HepG2 (cell line): ENCODE data around the gene WNK4. TPM values are rescaled to one million over a fixed set of nuclear protein-coding genes. Genes with fewer than 3 reads are reported as not detected.

ENCODE experiments used
- AFF4 ChIP-seq: sonication (generic); formaldehyde crosslinking; IDR thresholded peaks from 2 replicates; pipeline ENCODE4 v1.4.0; 2020; ENCODE audit warnings: missing genetic modification reagents
- ATF7-NPFF ChIP-seq: sonication (generic); formaldehyde crosslinking; IDR thresholded peaks from 2 replicates; pipeline ENCODE4 v1.8.1; 2023; ENCODE audit warnings: mild to moderate bottlenecking, low read depth, missing genetic modification reagents, moderate library complexity
- BCL6 ChIP-seq: IDR thresholded peaks from 2 replicates; pipeline ENCODE4 v1.6.1; 2016; ENCODE audit warnings: missing genetic modification reagents, missing compliant biosample characterization
- CERS6 ChIP-seq: sonication (generic); formaldehyde crosslinking; IDR thresholded peaks from 2 replicates; pipeline ENCODE4 v1.5.0; 2020; ENCODE audit warnings: missing genetic modification reagents
- HNRNPH1 ChIP-seq: fragments of 200-400 bp; formaldehyde crosslinking; optimal IDR thresholded peaks from 2 replicates; pipeline ENCODE3; 2017; ENCODE audit warnings: mild to moderate bottlenecking, low read depth, low read length
- JUN ChIP-seq: sonication (generic); formaldehyde crosslinking; IDR thresholded peaks from 2 replicates; pipeline ENCODE4 v1.4.0; 2020; ENCODE audit warnings: mild to moderate bottlenecking, missing genetic modification reagents
- MYNN ChIP-seq: sonication (generic); formaldehyde crosslinking; IDR thresholded peaks from 2 replicates; pipeline ENCODE4 v1.4.0; 2020; ENCODE audit warnings: mild to moderate bottlenecking, low read depth, missing genetic modification reagents
- NFIB ChIP-seq: sonication (generic); formaldehyde crosslinking; IDR thresholded peaks from 2 replicates; pipeline ENCODE4 v1.9.0; 2021; ENCODE audit warnings: missing genetic modification reagents, mild to moderate bottlenecking, borderline replicate concordance
- NR2C2 ChIP-seq: sonication (generic); formaldehyde crosslinking; IDR thresholded peaks from 2 replicates; pipeline ENCODE4 v1.4.0; 2020; ENCODE audit warnings: missing genetic modification reagents, mild to moderate bottlenecking, moderate library complexity, borderline replicate concordance
- SMYD3 ChIP-seq: sonication (generic); formaldehyde crosslinking; IDR thresholded peaks from 2 replicates; pipeline ENCODE4 v1.8.1; 2023; ENCODE audit warnings: mild to moderate bottlenecking, missing genetic modification reagents
- SOX13 ChIP-seq, 3 experiments: fragments of 450-650 bp in 1 of 3; sonication (generic) in 1 of 3; formaldehyde crosslinking in 1 of 3; IDR thresholded peaks in 2 of 3; conservative IDR thresholded peaks in 1 of 3; 2 replicates each; pipeline versions ENCODE4 v1.5.0 to v1.6.1; 2016 to 2020; ENCODE audit warnings: antibody characterized with exemption in 1 of 3, mild to moderate bottlenecking in 1 of 3, missing compliant biosample characterization in 1 of 3, missing genetic modification reagents in 1 of 3, moderate library complexity in 1 of 3
- SUZ12 ChIP-seq: fragments of 150-350 bp; IDR thresholded peaks from 2 replicates; pipeline ENCODE4 v1.6.1; 2014; ENCODE audit warnings: low read depth, low read length
- TBX3 ChIP-seq: fragments of 450-650 bp; IDR thresholded peaks from 2 replicates; pipeline ENCODE4 v1.6.1; 2017; ENCODE audit warnings: antibody characterized with exemption, mild to moderate bottlenecking, inconsistent platforms, borderline replicate concordance
- ZNF788 ChIP-seq: sonication (generic); formaldehyde crosslinking; IDR thresholded peaks from 2 replicates; pipeline ENCODE4 v1.5.0; 2020; ENCODE audit warnings: mild to moderate bottlenecking, missing genetic modification reagents, borderline replicate concordance
- ZNF850 ChIP-seq: sonication (generic); formaldehyde crosslinking; conservative IDR thresholded peaks from 2 replicates; pipeline ENCODE4 v1.9.0; 2021; ENCODE audit warnings: mild to moderate bottlenecking, missing genetic modification reagents
- ZSCAN12 ChIP-seq: sonication (generic); formaldehyde crosslinking; IDR thresholded peaks from 2 replicates; pipeline ENCODE4 v1.9.0; 2021; ENCODE audit warnings: mild to moderate bottlenecking, missing genetic modification reagents
- polyA plus RNA-seq, 8 experiments: library from polyadenylated mRNA; depleted of rRNA in 3 of 8; stranded (reverse) in 7 of 8; unstranded in 1 of 8; fragments of >200 nt; fragmentation: Illumina TruSeq in 4 of 8; extraction: Trizol in 4 of 8; gene quantifications; 2 replicates each; pipeline versions ENCODE4 v1.2.1 to v1.2.3, GENCODE V29; 2011 to 2016; ENCODE audit warnings: low read depth in 4 of 8, missing spikeins in 1 of 8, mixed read lengths in 1 of 8; ENCODE audit not compliant: insufficient read depth in 1 of 8
- total RNA-seq, 5 experiments: library from RNA; depleted of rRNA; stranded (reverse); fragments of >200 nt; fragmentation: Illumina TruSeq; extraction: Trizol; gene quantifications; 2 replicates each; pipeline ENCODE4 v1.2.3, GENCODE V29; 2016; ENCODE audit warnings: low read depth in 1 of 5
- TF ChIP-seq, protein P1 (sequence below): sonication (generic); formaldehyde crosslinking; IDR thresholded peaks from 2 replicates; pipeline ENCODE4 v1.5.0; 2020; ENCODE audit warnings: mild to moderate bottlenecking, low read depth, missing genetic modification reagents, borderline replicate concordance
- TF ChIP-seq, protein P2 (sequence below): sonication (generic); formaldehyde crosslinking; IDR thresholded peaks from 2 replicates; pipeline ENCODE4 v1.4.0; 2020; ENCODE audit warnings: missing genetic modification reagents
- TF ChIP-seq, protein P3 (sequence below): IDR thresholded peaks from 2 replicates; pipeline ENCODE4 v1.6.1; 2018; ENCODE audit warnings: missing genetic modification reagents, mild to moderate bottlenecking, missing compliant biosample characterization

WNK4 gene
- total and polyA plus RNA-seq, 2 of the 13 experiments (the other 11 are each of a cell fraction or from before 2014, with no cell fraction given) = 2.7 to 13.7 TPM

- no peak for TF ChIP-seq NFIB (CRISPR knock-in tag)
- no peak; the same call in 1 of the 2 replicates for TF ChIP-seq ZNF850 (CRISPR knock-in tag)
- no peak for TF ChIP-seq TBX3
- peak; percentile 76; the same call in 1 of the 2 replicates for TF ChIP-seq JUN (CRISPR knock-in tag)
- TF ChIP-seq ZSCAN12 (CRISPR knock-in tag) = no peak
- TF ChIP-seq, protein P1, sequence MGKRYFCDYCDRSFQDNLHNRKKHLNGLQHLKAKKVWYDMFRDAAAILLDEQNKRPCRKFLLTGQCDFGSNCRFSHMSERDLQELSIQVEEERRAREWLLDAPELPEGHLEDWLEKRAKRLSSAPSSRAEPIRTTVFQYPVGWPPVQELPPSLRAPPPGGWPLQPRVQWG = no peak
- peak; percentile 84 for TF ChIP-seq SUZ12
- no peak for TF ChIP-seq MYNN
- TF ChIP-seq NR2C2 (CRISPR knock-in tag) = peak; percentile 95
- TF ChIP-seq, protein P2, sequence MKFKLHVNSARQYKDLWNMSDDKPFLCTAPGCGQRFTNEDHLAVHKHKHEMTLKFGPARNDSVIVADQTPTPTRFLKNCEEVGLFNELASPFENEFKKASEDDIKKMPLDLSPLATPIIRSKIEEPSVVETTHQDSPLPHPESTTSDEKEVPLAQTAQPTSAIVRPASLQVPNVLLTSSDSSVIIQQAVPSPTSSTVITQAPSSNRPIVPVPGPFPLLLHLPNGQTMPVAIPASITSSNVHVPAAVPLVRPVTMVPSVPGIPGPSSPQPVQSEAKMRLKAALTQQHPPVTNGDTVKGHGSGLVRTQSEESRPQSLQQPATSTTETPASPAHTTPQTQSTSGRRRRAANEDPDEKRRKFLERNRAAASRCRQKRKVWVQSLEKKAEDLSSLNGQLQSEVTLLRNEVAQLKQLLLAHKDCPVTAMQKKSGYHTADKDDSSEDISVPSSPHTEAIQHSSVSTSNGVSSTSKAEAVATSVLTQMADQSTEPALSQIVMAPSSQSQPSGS (CRISPR knock-in tag) = peak; percentile 81; the same call in 1 of the 2 replicates
- no peak for TF ChIP-seq CERS6 (CRISPR knock-in tag)
- TF ChIP-seq ZNF788 (CRISPR knock-in tag) = peak; percentile 96
- peak; percentile 91 for TF ChIP-seq ATF7-NPFF (CRISPR knock-in tag)
- no peak; the same call in 1 of the 2 replicates for TF ChIP-seq AFF4
- TF ChIP-seq, protein P3, sequence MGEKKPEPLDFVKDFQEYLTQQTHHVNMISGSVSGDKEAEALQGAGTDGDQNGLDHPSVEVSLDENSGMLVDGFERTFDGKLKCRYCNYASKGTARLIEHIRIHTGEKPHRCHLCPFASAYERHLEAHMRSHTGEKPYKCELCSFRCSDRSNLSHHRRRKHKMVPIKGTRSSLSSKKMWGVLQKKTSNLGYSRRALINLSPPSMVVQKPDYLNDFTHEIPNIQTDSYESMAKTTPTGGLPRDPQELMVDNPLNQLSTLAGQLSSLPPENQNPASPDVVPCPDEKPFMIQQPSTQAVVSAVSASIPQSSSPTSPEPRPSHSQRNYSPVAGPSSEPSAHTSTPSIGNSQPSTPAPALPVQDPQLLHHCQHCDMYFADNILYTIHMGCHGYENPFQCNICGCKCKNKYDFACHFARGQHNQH (CRISPR knock-in tag) = peak; percentile 94
- no peak for TF ChIP-seq SOX13 (IDR thresholded peaks at IDR 0.05)
- peak in 1 of 2 experiments; percentile 56; a peak in 1 of 4 replicates for TF ChIP-seq SOX13 (CRISPR knock-in tag; conservative IDR thresholded peaks at IDR 0.05 in 1 of 2, IDR thresholded peaks at IDR 0.05 in 1 of 2)
- TF ChIP-seq SMYD3 (CRISPR knock-in tag) = peak; percentile 81; the same call in 1 of the 2 replicates
- TF ChIP-seq BCL6 (CRISPR knock-in tag) = peak; percentile 63
- no peak for TF ChIP-seq HNRNPH1
Measured at GRCh38 chr17:42798383-42799380, 18.3 kb downstream of the WNK4 start, which contains the start of the genes CNTD1 and COA3 (continued).
